Measurements from ENCODE around the gene SFMBT2. TPM values are rescaled to one million over a fixed set of nuclear protein-coding genes. Genes with fewer than 3 reads are reported as not detected.
A peak's percentile ranks its signal among the peaks of the same experiment; 100 is the strongest.

SFMBT2 gene
- total RNA-seq, 2 experiments from 2014 or later = 50.6 to 52.4 TPM

GRCh38 chr10:7337431-7338171 is 73.2 kb downstream of the SFMBT2 start:
- peaks cover 62% of the 10 kb centered on the region for H3K36me3 Mint-ChIP-seq
- peaks cover 3% of the 10 kb centered on the region for H3K9me3 Mint-ChIP-seq
- POLR2A ChIA-PET = no interaction called here
- no peak overlapping the region for H3K4me3 Mint-ChIP-seq
- H3K27me3 Mint-ChIP-seq = no peaks in the 10 kb centered on the region
- peak overlapping the region; percentile 38 for H3K27ac Mint-ChIP-seq
- H3K4me1 Mint-ChIP-seq = peaks cover 30% of the 10 kb centered on the region
- DNase-seq = no peak
- ATAC-seq (ENCODE audit: low read depth) = no peak

DNA sequence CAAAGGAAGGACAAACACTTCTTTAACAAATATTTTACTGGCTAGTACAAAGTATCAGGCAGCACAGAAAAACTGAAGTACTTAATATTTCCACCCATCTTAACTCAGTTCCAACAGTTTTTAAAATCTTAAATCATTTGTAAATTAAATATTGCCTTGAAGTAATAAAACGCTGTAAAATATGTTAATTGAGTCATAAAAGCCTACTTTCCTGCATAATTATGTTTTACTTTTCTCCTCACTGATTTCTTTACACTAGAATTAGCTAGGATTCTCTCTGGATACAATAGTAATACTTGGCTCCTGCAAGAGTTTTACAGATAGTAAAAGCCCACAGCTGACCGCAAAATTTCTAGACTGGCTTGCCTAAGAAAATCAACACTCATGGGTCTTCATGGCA is 74.9 kb downstream of the SFMBT2 start:
- POLR2A ChIA-PET = no interaction called here
- Mint-ChIP-seq H3K36me3 (peaks cover 64% of the 10 kb centered on the region), H3K27me3 (no peaks in the 10 kb centered on the region), H3K27ac (no peak overlapping the region), H3K4me1 (peaks cover 24% of the 10 kb centered on the region), H3K9me3 (peaks cover 2% of the 10 kb centered on the region), H3K4me3 (no peak overlapping the region)
- DNase-seq (no peak), ATAC-seq (ENCODE audit: low read depth) (no peak)

DNA sequence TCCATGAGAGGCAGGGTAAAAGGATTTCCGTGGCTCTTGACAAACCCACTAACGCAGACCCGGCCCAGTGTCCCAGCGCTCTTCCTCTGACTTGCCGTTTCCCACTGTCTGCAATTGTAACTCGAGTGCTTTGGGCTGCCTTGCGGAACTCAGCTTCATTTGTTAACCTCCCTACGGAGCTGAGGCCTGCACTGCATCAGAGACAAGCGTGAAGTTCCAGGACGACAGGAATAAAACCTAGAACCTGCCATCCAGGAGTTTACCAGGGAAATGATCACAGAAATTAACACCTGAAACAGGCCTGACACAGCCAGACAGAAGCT is 76.2 kb downstream of the SFMBT2 start:
- Mint-ChIP-seq H3K36me3 (peaks cover 68% of the 10 kb centered on the region), H3K4me1 (peaks cover 20% of the 10 kb centered on the region), H3K27me3 (no peaks in the 10 kb centered on the region), H3K4me3 (no peak overlapping the region), H3K27ac (no peak overlapping the region), H3K9me3 (peaks cover 5% of the 10 kb centered on the region)
- POLR2A ChIA-PET = no interaction called here
- DNase-seq = no peak
- ATAC-seq (ENCODE audit: low read depth) = no peak

GRCh38 chr10:7333961-7334641 is 76.7 kb downstream of the SFMBT2 start:
- Mint-ChIP-seq H3K27me3 (no peaks in the 10 kb centered on the region), H3K4me1 (peaks cover 20% of the 10 kb centered on the region)
- no peak for ATAC-seq (ENCODE audit: low read depth)

GRCh38 chr10:7329219-7329618 is 81.6 kb downstream of the SFMBT2 start:
- Mint-ChIP-seq H3K27ac (no peak overlapping the region), H3K36me3 (peaks cover 67% of the 10 kb centered on the region), H3K4me3 (no peak overlapping the region), H3K27me3 (no peaks in the 10 kb centered on the region), H3K9me3 (peaks cover 19% of the 10 kb centered on the region), H3K4me1 (peaks cover 7% of the 10 kb centered on the region)
- POLR2A ChIA-PET = no interaction called here
- no peak for DNase-seq
- no peak for ATAC-seq (ENCODE audit: low read depth)

More at GRCh38 chr10:7333961-7334641, 76.7 kb downstream of the SFMBT2 start:
- H3K36me3 Mint-ChIP-seq = peaks cover 69% of the 10 kb centered on the region
- H3K27ac Mint-ChIP-seq = no peak overlapping the region
- H3K9me3 Mint-ChIP-seq = peaks cover 5% of the 10 kb centered on the region
- H3K4me3 Mint-ChIP-seq = no peak overlapping the region
- DNase-seq = no peak
- POLR2A ChIA-PET = no interaction called here

GRCh38 chr10:7327885-7328284 is 82.9 kb downstream of the SFMBT2 start:
- POLR2A ChIA-PET = no interaction called here
- DNase-seq = no peak
- H3K27me3 Mint-ChIP-seq = no peaks in the 10 kb centered on the region
- H3K36me3 Mint-ChIP-seq = peaks cover 66% of the 10 kb centered on the region
- no peak overlapping the region for H3K27ac Mint-ChIP-seq
- peaks cover 6% of the 10 kb centered on the region for H3K4me1 Mint-ChIP-seq
- ATAC-seq (ENCODE audit: low read depth) = no peak
- peaks cover 21% of the 10 kb centered on the region for H3K9me3 Mint-ChIP-seq
- no peak overlapping the region for H3K4me3 Mint-ChIP-seq

DNA sequence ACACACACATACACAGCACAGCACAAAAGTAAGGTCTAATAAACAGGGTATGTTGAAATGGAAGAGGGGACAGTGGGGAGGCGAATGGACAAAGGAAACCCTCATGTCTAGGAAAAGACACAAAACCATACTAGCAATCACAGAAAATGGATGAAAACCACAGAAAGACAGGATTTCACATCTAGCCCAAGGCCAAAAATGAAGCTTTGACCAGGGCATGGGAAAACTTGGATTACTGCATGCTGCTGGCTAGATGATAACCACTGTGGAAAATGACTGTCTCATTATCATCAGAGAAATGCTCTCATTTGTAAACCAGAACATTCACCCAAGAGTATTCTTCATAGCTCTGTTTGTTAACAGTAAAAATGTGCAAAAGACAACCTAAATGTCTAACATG is 88.2 kb downstream of the SFMBT2 start:
- Mint-ChIP-seq H3K4me1 (peaks cover 31% of the 10 kb centered on the region), H3K4me3 (no peak overlapping the region), H3K27ac (no peak overlapping the region), H3K27me3 (no peaks in the 10 kb centered on the region), H3K9me3 (peaks cover 17% of the 10 kb centered on the region), H3K36me3 (peaks cover 63% of the 10 kb centered on the region)
- DNase-seq = no peak
- POLR2A ChIA-PET = no interaction called here
- ATAC-seq (ENCODE audit: low read depth) = no peak

GRCh38 chr10:7320072-7320471 is 90.8 kb downstream of the SFMBT2 start:
- H3K27ac Mint-ChIP-seq = no peak overlapping the region
- peaks cover 44% of the 10 kb centered on the region for H3K4me1 Mint-ChIP-seq
- DNase-seq (no peak), ATAC-seq (ENCODE audit: low read depth) (no peak)
- H3K9me3 Mint-ChIP-seq = peaks cover 10% of the 10 kb centered on the region
- no peaks in the 10 kb centered on the region for H3K27me3 Mint-ChIP-seq
- peak overlapping the region; percentile 5 for H3K4me3 Mint-ChIP-seq
- POLR2A ChIA-PET = no interaction called here
- H3K36me3 Mint-ChIP-seq = peaks cover 56% of the 10 kb centered on the region

GRCh38 chr10:7319632-7320031 is 91.2 kb downstream of the SFMBT2 start:
- Mint-ChIP-seq H3K4me1 (peaks cover 46% of the 10 kb centered on the region), H3K4me3 (peak overlapping the region; percentile 5), H3K27ac (no peak overlapping the region), H3K27me3 (no peaks in the 10 kb centered on the region), H3K36me3 (peaks cover 55% of the 10 kb centered on the region), H3K9me3 (peaks cover 10% of the 10 kb centered on the region)
- POLR2A ChIA-PET = no interaction called here
- ATAC-seq (ENCODE audit: low read depth) (no peak), DNase-seq (no peak)

DNA sequence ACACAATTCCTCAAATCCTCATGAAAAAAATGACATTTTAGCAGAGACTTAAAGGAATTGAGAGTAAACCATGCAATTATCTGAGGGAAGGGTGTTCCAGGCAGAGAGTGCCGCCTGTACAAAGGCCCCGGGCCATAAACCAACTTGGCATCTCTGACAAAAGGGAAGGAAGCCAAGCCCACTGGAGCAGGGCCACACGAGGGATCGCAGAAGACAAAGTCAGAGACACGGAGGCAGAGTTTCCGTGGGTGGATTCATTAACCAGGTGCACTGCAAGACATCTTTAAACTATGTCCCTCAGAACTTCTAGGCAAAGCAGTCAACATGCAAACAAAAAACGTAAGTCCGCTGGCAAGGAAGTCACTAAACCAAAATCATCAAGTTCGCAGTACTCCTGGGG is 92.0 kb downstream of the SFMBT2 start:
- no peak for ATAC-seq (ENCODE audit: low read depth)
- no peak for DNase-seq
- Mint-ChIP-seq H3K4me1 (peaks cover 52% of the 10 kb centered on the region), H3K27ac (no peak overlapping the region), H3K4me3 (no peak overlapping the region), H3K36me3 (peaks cover 47% of the 10 kb centered on the region), H3K27me3 (no peaks in the 10 kb centered on the region), H3K9me3 (peaks cover 5% of the 10 kb centered on the region)
- POLR2A ChIA-PET = no interaction called here

DNA sequence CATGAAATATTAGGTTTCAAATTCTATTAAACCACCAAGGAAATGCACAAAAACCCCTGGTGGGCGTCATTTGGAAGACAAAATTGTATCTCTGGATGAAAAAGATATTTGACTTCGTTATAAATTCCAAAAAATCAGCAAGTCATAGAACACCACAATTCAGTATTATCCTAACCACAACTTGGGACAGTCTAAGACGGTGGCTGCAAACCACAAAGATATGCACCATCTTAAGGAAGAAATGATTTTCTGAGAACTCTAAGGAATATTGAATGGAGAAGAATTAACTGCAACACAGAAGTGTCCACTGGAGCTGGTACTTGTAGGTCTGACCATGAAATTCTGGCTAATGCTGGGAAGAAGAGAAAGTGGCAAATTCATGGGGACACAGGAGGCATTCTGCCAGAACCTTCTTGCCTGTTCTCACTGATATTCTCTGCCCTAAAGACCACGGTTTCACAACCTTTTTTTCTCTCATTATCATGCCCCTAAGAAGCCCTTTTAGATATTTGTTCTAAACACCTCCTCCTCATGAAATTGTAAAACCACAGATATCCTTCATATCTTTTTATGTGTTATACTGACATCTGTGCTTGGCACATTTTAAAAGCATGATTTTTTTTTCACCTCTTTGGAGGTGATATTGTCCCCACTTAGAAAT is 92.9 kb downstream of the SFMBT2 start:
- no peak overlapping the region for H3K27ac Mint-ChIP-seq
- ATAC-seq (ENCODE audit: low read depth) (no peak), DNase-seq (no peak)
- POLR2A ChIA-PET = no interaction called here
- H3K9me3 Mint-ChIP-seq = peaks cover 5% of the 10 kb centered on the region
- no peaks in the 10 kb centered on the region for H3K27me3 Mint-ChIP-seq
- peaks cover 47% of the 10 kb centered on the region for H3K36me3 Mint-ChIP-seq
- peaks cover 52% of the 10 kb centered on the region for H3K4me1 Mint-ChIP-seq
- no peak overlapping the region for H3K4me3 Mint-ChIP-seq

DNA sequence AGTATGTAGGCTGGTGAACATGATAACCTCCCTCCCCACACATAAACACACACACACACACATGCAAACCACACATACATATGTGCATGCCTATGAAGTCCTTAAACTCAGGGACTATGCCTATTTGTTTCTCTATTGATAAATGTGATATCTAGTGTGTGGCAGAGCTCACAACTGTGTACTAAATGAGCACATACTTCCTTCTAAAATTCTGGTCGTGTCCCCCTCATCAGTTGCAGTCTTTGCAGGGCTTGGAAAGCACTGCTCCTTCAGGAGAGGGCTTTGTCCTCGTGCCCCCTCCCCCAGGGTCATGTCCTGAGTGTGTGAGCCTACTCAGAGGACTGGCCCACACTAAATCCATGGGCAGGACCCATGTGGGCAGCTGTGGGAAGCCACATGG is 94.0 kb downstream of the SFMBT2 start:
- no peaks in the 10 kb centered on the region for H3K27me3 Mint-ChIP-seq
- H3K4me1 Mint-ChIP-seq = peaks cover 52% of the 10 kb centered on the region
- no peak overlapping the region for H3K27ac Mint-ChIP-seq
- no peaks in the 10 kb centered on the region for H3K9me3 Mint-ChIP-seq
- H3K4me3 Mint-ChIP-seq = no peak overlapping the region
- DNase-seq (no peak), ATAC-seq (ENCODE audit: low read depth) (no peak)
- H3K36me3 Mint-ChIP-seq = peaks cover 42% of the 10 kb centered on the region
- POLR2A ChIA-PET = no interaction called here

GRCh38 chr10:7315906-7316305 is 94.9 kb downstream of the SFMBT2 start:
- peaks cover 45% of the 10 kb centered on the region for H3K36me3 Mint-ChIP-seq

DNA sequence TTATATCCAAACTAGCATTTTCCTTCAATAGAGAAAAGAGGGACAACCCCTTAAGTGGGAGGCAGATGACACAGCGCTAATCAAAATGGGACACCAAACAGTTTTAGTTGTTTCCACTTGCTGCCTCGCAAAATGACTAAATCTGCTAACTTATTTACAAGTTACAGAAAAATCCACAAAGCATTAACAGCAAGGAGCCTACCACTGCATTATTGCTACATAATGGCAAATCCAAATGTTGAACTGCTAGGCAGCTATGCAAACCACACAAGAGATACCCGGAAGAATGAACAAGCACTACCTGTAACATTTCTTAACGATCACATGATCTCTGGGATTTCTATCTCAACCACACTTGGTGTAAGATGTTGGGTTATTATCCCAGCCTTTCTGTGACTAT is 96.7 kb downstream of the SFMBT2 start:
- Mint-ChIP-seq H3K4me3 (no peak overlapping the region), H3K4me1 (peaks cover 37% of the 10 kb centered on the region), H3K36me3 (peaks cover 44% of the 10 kb centered on the region), H3K27ac (no peak overlapping the region), H3K27me3 (no peaks in the 10 kb centered on the region), H3K9me3 (no peaks in the 10 kb centered on the region)
- DNase-seq (no peak), ATAC-seq (ENCODE audit: low read depth) (no peak)
- POLR2A ChIA-PET = no interaction called here

More at GRCh38 chr10:7315906-7316305, 94.9 kb downstream of the SFMBT2 start:
- POLR2A ChIA-PET = no interaction called here
- Mint-ChIP-seq H3K27ac (peak overlapping the region; percentile 46), H3K4me1 (peaks cover 52% of the 10 kb centered on the region), H3K4me3 (no peak overlapping the region), H3K27me3 (no peaks in the 10 kb centered on the region), H3K9me3 (no peaks in the 10 kb centered on the region)
- no peak for ATAC-seq (ENCODE audit: low read depth)
- DNase-seq = no peak

Data from activated naive CD8-positive, alpha-beta T cell treated with anti-CD3 and anti-CD28 coated beads, Interleukin-2, amount 10 ng/mL, durations not matched to agents 7 days and 5 days (primary cell).